Body of pancreas (tissue), 4 donors: ENCODE results near the gene REV3L. TPM values are rescaled to one million over a fixed set of nuclear protein-coding genes. Genes with fewer than 3 reads are reported as not detected.

Experiments used
- ATAC-seq: fragments of 150-250 bp; one replicate; pipeline ENCODE4 v1.9.1; 2016
- DNase-seq, 4 donors: peaks; one replicate each; pipeline ENCODE4 v3.0.0-alpha.2; 2019
- H3K27ac ChIP-seq, 4 donors: fragments of 200-600 bp; sonication (generic); 1 replicate in 3 of 4; 2 replicates in 1 of 4; pipeline versions ENCODE4 v1.5.1 to v1.6.1; 2016 to 2019; ENCODE audit warnings: mild to moderate bottlenecking in 1 of 4, mixed read lengths in 1 of 4, moderate library complexity in 1 of 4
- H3K27me3 ChIP-seq, 2 donors: fragments of 200-600 bp; sonication (generic); one replicate each; pipeline ENCODE4 v1.6.0; 2016; ENCODE audit warnings: mild to moderate bottlenecking in 1 of 2
- H3K36me3 ChIP-seq, 2 donors: fragments of 200-600 bp; sonication (generic); replicated peaks in 1 of 2; 2 replicates each; pipeline ENCODE4 v1.5.1; 2016; ENCODE audit warnings: low read depth in 2 of 2; ENCODE audit not compliant: insufficient read depth in 1 of 2
- H3K4me1 ChIP-seq: fragments of 200-600 bp; sonication (generic); one replicate; pipeline ENCODE4 v1.6.0; 2016
- H3K4me3 ChIP-seq, 2 donors: fragments of 200-600 bp; sonication (generic); 1 replicate in 1 of 2; 2 replicates in 1 of 2; pipeline ENCODE4 v1.5.1; 2016 to 2019
- H3K9me3 ChIP-seq, 3 donors: fragments of 200-600 bp; sonication (generic); 1 replicate in 2 of 3; 2 replicates in 1 of 3; pipeline ENCODE4 v1.5.1; 2016
- CTCF ChIP-seq, 7 experiments: fragments of 450-650 bp in 4 of 7; fragments of 200-600 bp in 3 of 7; sonication (generic) in 3 of 7; IDR thresholded peaks; one replicate each; pipeline ENCODE4 v1.5.1; 2016 to 2019; ENCODE audit warnings: antibody characterized with exemption in 7 of 7
- POLR2A ChIP-seq, 3 donors: fragments of 450-650 bp; IDR thresholded peaks; one replicate each; pipeline ENCODE4 v1.6.1; 2016; ENCODE audit warnings: antibody characterized with exemption in 3 of 3, mild to moderate bottlenecking in 2 of 3
- whole genome bisulfite sequencing, 2 donors: methylation state at CpG; one replicate each; pipeline ENCODE4 v1.1.5; 2017; 5-methylcytosine and 5-hydroxymethylcytosine counted together
- intact Hi-C: fragments of 100-400 bp; cut with DNase I; formaldehyde crosslinking; loops from one replicate; pipeline ENCODE4 v1.15.1; 2023
- total RNA-seq, 2 donors: library from RNA; depleted of rRNA; stranded (reverse); fragments of >200 nt; gene quantifications; one replicate each; pipeline ENCODE4 v1.1.0, GENCODE V29; 2016

The REV3L gene
- total RNA-seq, 2 donors from 2014 or later, result 28.3 to 29.7 TPM

DNA sequence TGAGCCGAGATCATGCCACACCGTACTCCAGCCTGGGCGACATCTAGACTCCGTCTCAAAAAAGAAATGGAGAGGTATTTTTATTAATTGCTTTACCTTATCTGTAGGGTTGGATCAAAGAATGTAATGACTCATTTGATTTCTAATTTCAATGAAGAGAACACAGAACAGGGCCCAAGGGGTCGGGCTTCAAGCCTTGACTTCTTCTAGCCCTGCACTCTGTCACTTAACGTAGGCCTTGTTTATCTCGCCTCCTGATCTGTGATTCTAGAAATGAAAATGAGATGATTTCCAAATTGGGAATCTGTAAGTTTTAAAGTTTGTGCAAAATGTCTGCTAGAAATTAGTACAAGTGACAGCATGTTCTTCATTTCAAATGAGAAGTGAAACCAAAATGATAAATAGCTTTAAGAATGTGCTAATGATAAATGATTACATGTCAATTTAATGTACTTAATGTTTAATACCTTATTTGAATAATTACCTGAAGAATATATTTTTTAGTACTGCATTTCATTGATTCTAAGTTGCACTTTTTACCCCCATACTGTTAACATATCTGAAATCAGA, 215.2 kb downstream of the REV3L start:
- no peaks in the 10 kb centered on the region for H3K4me1 ChIP-seq
- intact Hi-C loops, result no loop called here
- DNase-seq (no peak), ATAC-seq (no peak)
- no peaks in the 10 kb centered on the region for H3K27me3 ChIP-seq
- H3K36me3 ChIP-seq, result peaks cover 0 to 6% of the 10 kb centered on the region in 2 donors
- 89 to 93% methylated on average over 7 of the region's 7 CpGs for WGBS, 2 donors
- TF ChIP-seq POLR2A (IDR thresholded peaks at IDR 0.05) (no peak), CTCF (IDR thresholded peaks at IDR 0.05) (no peak)
- no peak overlapping the region for H3K27ac ChIP-seq
- no peaks in the 10 kb centered on the region for H3K9me3 ChIP-seq
- no peak overlapping the region for H3K4me3 ChIP-seq

GRCh38 chr6:111266276-111266675, 216.7 kb downstream of the REV3L start:
- no peak overlapping the region for H3K4me3 ChIP-seq
- no peak overlapping the region for H3K27ac ChIP-seq
- H3K27me3 ChIP-seq, result no peaks in the 10 kb centered on the region
- H3K36me3 ChIP-seq, result peaks cover 0 to 6% of the 10 kb centered on the region in 2 donors
- TF ChIP-seq POLR2A (IDR thresholded peaks at IDR 0.05) (no peak), CTCF (IDR thresholded peaks at IDR 0.05) (no peak)
- peaks cover 2% of the 10 kb centered on the region for H3K4me1 ChIP-seq
- ATAC-seq (no peak), DNase-seq (no peak)
- 88 to 91% methylated on average over 2 of the region's 2 CpGs for WGBS, 2 donors
- no peaks in the 10 kb centered on the region for H3K9me3 ChIP-seq
- intact Hi-C loops, result no loop called here

- 85% methylated on average over 6 of the region's 6 CpGs for WGBS, 2 donors
- Histone ChIP-seq H3K27me3 (no peaks in the 10 kb centered on the region), H3K36me3 (peaks cover 0 to 6% of the 10 kb centered on the region in 2 donors), H3K27ac (no peak overlapping the region), H3K9me3 (no peaks in the 10 kb centered on the region), H3K4me1 (peaks cover 7% of the 10 kb centered on the region), H3K4me3 (no peak overlapping the region)
- DNase-seq, result no peak
- TF ChIP-seq POLR2A (IDR thresholded peaks at IDR 0.05), result no peak
- no peak for TF ChIP-seq CTCF (IDR thresholded peaks at IDR 0.05)
- intact Hi-C loops, result no loop called here
- no peak for ATAC-seq
Observed at GRCh38 chr6:111265842-111266241, 217.2 kb downstream of the REV3L start.

GRCh38 chr6:111263837-111264236, 219.2 kb downstream of the REV3L start:
- no peak for ATAC-seq
- intact Hi-C loops, result no loop called here
- H3K27me3 ChIP-seq, result no peaks in the 10 kb centered on the region
- DNase-seq, result no peak
- H3K27ac ChIP-seq, result no peak overlapping the region
- 90 to 93% methylated on average over 4 of the region's 4 CpGs for WGBS, 2 donors
- TF ChIP-seq CTCF (IDR thresholded peaks at IDR 0.05) (no peak), POLR2A (IDR thresholded peaks at IDR 0.05) (no peak)
- no peak overlapping the region for H3K4me3 ChIP-seq
- no peaks in the 10 kb centered on the region for H3K9me3 ChIP-seq
- peaks cover 19% of the 10 kb centered on the region for H3K4me1 ChIP-seq
- H3K36me3 ChIP-seq, result peaks cover 0 to 6% of the 10 kb centered on the region in 2 donors
